GM19397 (cell line): ENCODE results near the gene GRM5.

Experiments
- ATAC-seq: cut with Tn5 transposase; IDR thresholded peaks from one replicate; pipeline ENCODE4 v1.9.1; 2021; ENCODE audit warnings: mild to moderate bottlenecking, moderate library complexity; ENCODE audit not compliant: unreplicated experiment

The GRM5 gene

GRCh38 chr11:88739524-88739923 lies 326.3 kb downstream of the GRM5 start:
- ATAC-seq, result no peak

- no peak for ATAC-seq
Observed at GRCh38 chr11:88709567-88709966, 356.2 kb downstream of the GRM5 start.

GRCh38 chr11:88704485-88704884 lies 361.3 kb downstream of the GRM5 start:
- ATAC-seq, result no peak

GRCh38 chr11:88701816-88702215 lies 364.0 kb downstream of the GRM5 start:
- ATAC-seq, result no peak

GRCh38 chr11:88697139-88697538 lies 368.6 kb downstream of the GRM5 start:
- no peak for ATAC-seq

- ATAC-seq, result no peak
Observed at GRCh38 chr11:88695689-88696414, 369.9 kb downstream of the GRM5 start.

- no peak for ATAC-seq
Observed at GRCh38 chr11:88692306-88693086, 373.3 kb downstream of the GRM5 start.

- ATAC-seq, result no peak
Observed at GRCh38 chr11:88689548-88690240, 376.1 kb downstream of the GRM5 start.

- no peak for ATAC-seq
Observed at GRCh38 chr11:88683024-88683423, 382.8 kb downstream of the GRM5 start.

- ATAC-seq, result no peak
Observed at GRCh38 chr11:88680806-88681205, 385.0 kb downstream of the GRM5 start.

GRCh38 chr11:88666364-88666763 lies 399.4 kb downstream of the GRM5 start:
- no peak for ATAC-seq

- no peak for ATAC-seq
Observed at GRCh38 chr11:88657076-88657738, 408.6 kb downstream of the GRM5 start.

GRCh38 chr11:88656283-88656682 lies 409.5 kb downstream of the GRM5 start:
- no peak for ATAC-seq

GRCh38 chr11:88655656-88656055 lies 410.1 kb downstream of the GRM5 start:
- no peak for ATAC-seq

GRCh38 chr11:88655196-88655595 lies 410.6 kb downstream of the GRM5 start:
- ATAC-seq, result no peak

- ATAC-seq, result no peak
Observed at GRCh38 chr11:88651556-88651955, 414.2 kb downstream of the GRM5 start.

GRCh38 chr11:88644724-88645123 lies 421.1 kb downstream of the GRM5 start:
- no peak for ATAC-seq

GRCh38 chr11:88632163-88632562 lies 433.6 kb downstream of the GRM5 start:
- no peak for ATAC-seq

GRCh38 chr11:88631497-88631896 lies 434.3 kb downstream of the GRM5 start:
- ATAC-seq, result no peak

- no peak for ATAC-seq
Observed at GRCh38 chr11:88629496-88629895, 436.3 kb downstream of the GRM5 start.

GRCh38 chr11:88626216-88626615 lies 439.6 kb downstream of the GRM5 start:
- ATAC-seq, result no peak
